ENCODE data around the gene TTC21A. TPM values are rescaled to one million over a fixed set of nuclear protein-coding genes. Genes with fewer than 3 reads are reported as not detected.

TTC21A gene
- total RNA-seq, 1 donor from 2014 or later = 9.8 TPM

- no peak for DNase-seq (ENCODE audit: extremely low spot score, unreplicated experiment)
- no peak overlapping the region for H3K27ac Mint-ChIP-seq
- H3K36me3 Mint-ChIP-seq = no peaks in the 10 kb centered on the region
- peaks cover 28% of the 10 kb centered on the region for H3K4me1 Mint-ChIP-seq (ENCODE audit: unreplicated experiment)
- H3K4me3 Mint-ChIP-seq = no peak overlapping the region
- no peaks in the 10 kb centered on the region for H3K9me3 Mint-ChIP-seq
- TF ChIP-seq, protein P1, sequence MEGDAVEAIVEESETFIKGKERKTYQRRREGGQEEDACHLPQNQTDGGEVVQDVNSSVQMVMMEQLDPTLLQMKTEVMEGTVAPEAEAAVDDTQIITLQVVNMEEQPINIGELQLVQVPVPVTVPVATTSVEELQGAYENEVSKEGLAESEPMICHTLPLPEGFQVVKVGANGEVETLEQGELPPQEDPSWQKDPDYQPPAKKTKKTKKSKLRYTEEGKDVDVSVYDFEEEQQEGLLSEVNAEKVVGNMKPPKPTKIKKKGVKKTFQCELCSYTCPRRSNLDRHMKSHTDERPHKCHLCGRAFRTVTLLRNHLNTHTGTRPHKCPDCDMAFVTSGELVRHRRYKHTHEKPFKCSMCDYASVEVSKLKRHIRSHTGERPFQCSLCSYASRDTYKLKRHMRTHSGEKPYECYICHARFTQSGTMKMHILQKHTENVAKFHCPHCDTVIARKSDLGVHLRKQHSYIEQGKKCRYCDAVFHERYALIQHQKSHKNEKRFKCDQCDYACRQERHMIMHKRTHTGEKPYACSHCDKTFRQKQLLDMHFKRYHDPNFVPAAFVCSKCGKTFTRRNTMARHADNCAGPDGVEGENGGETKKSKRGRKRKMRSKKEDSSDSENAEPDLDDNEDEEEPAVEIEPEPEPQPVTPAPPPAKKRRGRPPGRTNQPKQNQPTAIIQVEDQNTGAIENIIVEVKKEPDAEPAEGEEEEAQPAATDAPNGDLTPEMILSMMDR (conservative IDR thresholded peaks at IDR 0.05) = no peak
- peaks cover 2% of the 10 kb centered on the region for H3K27me3 Mint-ChIP-seq
Observed at GRCh38 chr3:39183211-39184080, 76.0 kb downstream of the TTC21A start.

DNA sequence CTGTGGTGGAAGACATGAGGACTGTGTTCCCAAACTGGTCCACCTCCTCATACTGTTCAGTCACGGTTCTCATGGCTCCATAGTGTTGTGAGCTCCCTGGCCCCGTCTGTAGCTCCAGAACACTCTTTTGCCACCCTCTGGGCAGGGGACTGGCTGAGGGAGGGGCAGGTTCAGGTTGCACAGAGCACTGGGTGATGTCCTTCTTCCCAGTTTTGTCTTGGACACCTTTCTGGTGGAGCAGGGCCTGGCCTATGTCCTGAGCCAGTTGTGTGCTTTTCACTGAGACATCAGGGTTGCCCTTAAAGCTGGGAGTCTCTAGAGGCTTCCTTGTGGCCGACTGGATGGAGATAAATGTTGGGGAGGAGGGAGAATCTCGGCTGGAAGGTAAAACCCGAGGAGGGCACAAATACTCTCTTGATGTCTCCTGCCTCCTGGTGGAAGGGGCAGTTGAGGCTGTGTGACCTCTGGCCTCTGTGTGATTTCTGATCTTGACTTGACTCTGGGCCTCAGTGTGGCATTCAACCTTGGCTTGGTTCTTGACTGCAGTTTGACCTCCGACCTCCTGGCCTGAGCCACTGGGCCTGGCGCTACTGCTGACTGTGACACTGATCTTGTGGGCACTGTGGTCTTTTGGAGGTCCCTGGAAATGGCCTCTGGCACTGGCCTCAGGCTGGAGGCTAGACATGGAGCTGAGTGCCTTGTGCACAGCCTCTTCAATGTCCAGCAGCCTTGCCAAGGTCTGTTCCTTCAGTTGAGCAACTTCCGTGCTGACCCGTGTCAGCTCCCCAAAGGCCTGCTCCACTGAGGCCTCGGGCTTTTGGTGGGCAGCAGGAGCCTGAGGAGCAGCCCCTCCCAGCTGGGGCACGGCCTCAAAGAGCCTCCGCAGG is 76.8 kb downstream of the TTC21A start:
- no peak for DNase-seq (ENCODE audit: extremely low spot score, unreplicated experiment)
- peaks cover 2% of the 10 kb centered on the region for H3K27me3 Mint-ChIP-seq
- no peak overlapping the region for H3K27ac Mint-ChIP-seq
- H3K36me3 Mint-ChIP-seq = no peaks in the 10 kb centered on the region
- no peak overlapping the region for H3K4me3 Mint-ChIP-seq
- peaks cover 22% of the 10 kb centered on the region for H3K4me1 Mint-ChIP-seq (ENCODE audit: unreplicated experiment)
- no peaks in the 10 kb centered on the region for H3K9me3 Mint-ChIP-seq
- TF ChIP-seq, protein P1 (conservative IDR thresholded peaks at IDR 0.05) = no peak

DNA sequence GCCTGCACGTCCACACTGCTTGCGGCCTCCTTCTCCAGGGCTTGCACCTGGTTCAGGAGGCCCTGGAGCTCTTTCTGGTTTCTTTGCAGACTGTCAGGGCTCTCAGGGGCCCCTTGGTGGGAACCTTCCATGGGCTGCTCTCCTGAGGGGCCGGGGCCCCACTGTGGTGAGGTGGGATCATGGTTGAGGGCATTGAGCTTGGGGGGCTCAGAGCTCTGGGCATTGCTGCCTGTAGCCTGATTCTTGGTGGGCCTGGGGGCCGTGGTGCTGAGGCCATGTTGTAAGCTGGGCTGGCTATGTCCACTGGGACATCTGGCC is 77.4 kb downstream of the TTC21A start:
- H3K27ac Mint-ChIP-seq = no peak overlapping the region
- peaks cover 20% of the 10 kb centered on the region for H3K4me1 Mint-ChIP-seq (ENCODE audit: unreplicated experiment)
- no peaks in the 10 kb centered on the region for H3K36me3 Mint-ChIP-seq
- no peak for DNase-seq (ENCODE audit: extremely low spot score, unreplicated experiment)
- no peaks in the 10 kb centered on the region for H3K9me3 Mint-ChIP-seq
- H3K27me3 Mint-ChIP-seq = peaks cover 6% of the 10 kb centered on the region
- H3K4me3 Mint-ChIP-seq = no peak overlapping the region
- TF ChIP-seq, protein P1 (conservative IDR thresholded peaks at IDR 0.05) = no peak

- Mint-ChIP-seq H3K4me3 (no peak overlapping the region), H3K36me3 (no peaks in the 10 kb centered on the region)
- TF ChIP-seq, protein P1 (conservative IDR thresholded peaks at IDR 0.05) = no peak
Observed at GRCh38 chr3:39185326-39185958, 78.0 kb downstream of the TTC21A start.

DNA sequence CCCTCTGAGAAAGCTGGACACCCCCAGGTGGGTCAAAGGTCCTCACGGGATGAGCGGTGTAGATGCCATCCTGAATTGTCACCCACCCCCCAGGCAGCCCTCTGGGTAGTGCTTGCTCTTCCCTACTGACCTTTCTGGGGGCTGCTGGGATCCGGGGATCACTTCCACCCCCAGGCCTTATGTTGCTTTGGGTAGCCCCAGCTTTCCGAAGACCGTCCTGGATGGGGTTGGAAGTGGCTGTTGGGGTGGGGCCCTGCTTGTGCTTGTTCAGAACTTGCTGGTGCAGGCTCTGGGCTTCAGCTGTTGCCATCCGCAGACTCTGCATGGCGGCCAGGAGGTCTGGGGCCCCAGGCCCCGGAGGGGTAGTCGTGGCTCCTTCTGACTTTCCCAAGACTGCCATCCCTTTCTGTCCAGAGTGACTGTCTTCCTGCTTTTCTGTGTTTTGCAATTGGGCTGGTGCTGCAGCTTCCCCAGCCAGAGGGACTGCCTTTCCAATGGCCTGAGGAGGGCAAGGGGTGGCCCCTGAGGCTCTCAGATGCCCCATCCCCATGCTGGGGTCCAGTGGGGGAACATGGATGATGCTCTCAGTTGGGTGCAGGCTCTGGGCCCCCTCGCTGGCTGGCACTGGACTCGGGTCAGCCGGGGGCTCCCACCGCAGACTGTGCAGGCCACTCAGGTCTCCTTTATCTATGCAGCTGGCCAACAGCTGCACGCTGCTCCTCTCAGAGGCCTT is 78.6 kb downstream of the TTC21A start:
- no peaks in the 10 kb centered on the region for H3K9me3 Mint-ChIP-seq
- no peak for DNase-seq (ENCODE audit: extremely low spot score, unreplicated experiment)
- peaks cover 14% of the 10 kb centered on the region for H3K4me1 Mint-ChIP-seq (ENCODE audit: unreplicated experiment)
- H3K36me3 Mint-ChIP-seq = no peaks in the 10 kb centered on the region
- TF ChIP-seq, protein P1 (conservative IDR thresholded peaks at IDR 0.05) = no peak
- H3K4me3 Mint-ChIP-seq = no peak overlapping the region
- H3K27me3 Mint-ChIP-seq = peaks cover 4% of the 10 kb centered on the region
- H3K27ac Mint-ChIP-seq = no peak overlapping the region

More at GRCh38 chr3:39185326-39185958, 78.0 kb downstream of the TTC21A start:
- peaks cover 17% of the 10 kb centered on the region for H3K4me1 Mint-ChIP-seq (ENCODE audit: unreplicated experiment)
- DNase-seq (ENCODE audit: extremely low spot score, unreplicated experiment) = no peak
- peaks cover 5% of the 10 kb centered on the region for H3K27me3 Mint-ChIP-seq
- H3K9me3 Mint-ChIP-seq = no peaks in the 10 kb centered on the region
- H3K27ac Mint-ChIP-seq = no peak overlapping the region
